HG02678 (cell line): ENCODE data around the gene ARHGAP21.
"Not testable (repeated sequence)": the region's sequence is repeated elsewhere in the genome, so short reads cannot be mapped to it uniquely, and the experiment has no call there.

ENCODE experiments used
- ATAC-seq: cut with Tn5 transposase; IDR thresholded peaks from one replicate; pipeline ENCODE4 v1.9.1; 2021; ENCODE audit warnings: mild to moderate bottlenecking, moderate library complexity; ENCODE audit not compliant: unreplicated experiment

The ARHGAP21 gene

DNA sequence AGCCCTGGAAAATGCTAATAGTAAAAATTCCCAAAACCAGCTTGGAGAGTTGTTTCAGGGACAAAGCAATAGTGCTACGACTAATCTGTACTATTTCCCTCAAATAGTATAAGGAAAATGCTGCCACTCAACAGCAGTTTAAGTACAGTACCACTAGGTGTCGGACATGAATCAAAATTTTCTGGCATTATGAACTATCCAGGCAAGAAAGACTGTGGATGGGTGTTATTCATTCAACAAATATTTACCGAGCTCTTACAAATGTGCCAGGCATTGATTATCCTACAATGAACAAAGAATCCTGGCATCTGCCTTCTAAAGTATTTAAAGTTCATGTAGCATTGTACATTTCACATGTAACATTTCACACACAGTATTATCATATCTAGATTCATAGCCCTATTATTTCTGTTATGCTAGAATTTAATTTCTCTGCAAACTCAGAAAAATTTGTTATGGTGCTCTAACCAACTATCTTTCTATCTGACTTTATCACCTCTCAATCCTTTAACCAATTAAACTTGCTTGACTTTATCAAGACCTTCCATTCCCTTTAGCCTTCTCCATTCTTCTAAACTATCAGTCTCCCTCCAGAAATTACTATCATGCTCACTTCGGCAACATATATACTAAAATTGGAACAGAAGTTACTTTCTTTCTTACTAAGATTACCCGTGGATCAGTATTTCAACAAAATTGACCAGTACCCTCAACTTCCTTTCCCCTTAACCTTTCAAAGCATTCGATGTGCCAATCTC, 80.6 kb downstream of the ARHGAP21 start:
- ATAC-seq: peak; percentile 81

DNA sequence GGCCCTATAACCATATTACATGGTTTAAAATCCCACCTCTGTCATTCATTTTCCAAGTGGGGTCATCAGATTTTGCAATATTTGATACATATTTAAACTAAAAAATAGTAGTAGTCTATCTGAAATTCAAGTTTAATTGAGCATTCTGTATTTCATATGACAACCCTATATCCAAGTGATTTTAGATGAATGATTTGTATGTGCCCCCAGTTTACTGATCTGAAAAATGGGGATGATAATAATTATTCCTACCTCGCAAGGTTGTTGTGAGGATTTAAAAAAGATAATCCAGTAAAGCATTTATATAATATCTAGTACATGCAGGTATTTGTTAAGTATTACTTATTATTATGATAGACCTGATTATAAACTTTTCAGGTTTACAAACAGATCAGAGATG, 84.6 kb downstream of the ARHGAP21 start:
- no peak for ATAC-seq

DNA sequence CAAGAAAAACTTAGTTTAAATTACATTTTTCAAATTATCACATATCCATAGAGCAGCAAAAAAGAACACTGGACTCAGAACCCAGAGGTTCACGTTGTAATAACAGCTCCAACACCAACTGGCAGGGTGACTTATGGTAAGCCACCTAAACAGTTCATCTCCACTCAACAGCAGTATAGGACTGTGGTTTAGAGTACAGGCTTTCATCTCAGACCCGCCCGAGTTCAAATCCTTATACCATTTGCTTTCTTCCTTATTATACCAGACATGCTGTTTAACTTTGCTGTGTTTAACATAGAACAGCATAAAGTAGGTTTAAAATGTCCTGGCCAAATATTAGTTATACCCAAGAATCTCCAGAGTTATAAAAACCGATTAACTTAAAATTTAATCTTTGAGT, 97.9 kb downstream of the ARHGAP21 start:
- ATAC-seq: no peak

DNA sequence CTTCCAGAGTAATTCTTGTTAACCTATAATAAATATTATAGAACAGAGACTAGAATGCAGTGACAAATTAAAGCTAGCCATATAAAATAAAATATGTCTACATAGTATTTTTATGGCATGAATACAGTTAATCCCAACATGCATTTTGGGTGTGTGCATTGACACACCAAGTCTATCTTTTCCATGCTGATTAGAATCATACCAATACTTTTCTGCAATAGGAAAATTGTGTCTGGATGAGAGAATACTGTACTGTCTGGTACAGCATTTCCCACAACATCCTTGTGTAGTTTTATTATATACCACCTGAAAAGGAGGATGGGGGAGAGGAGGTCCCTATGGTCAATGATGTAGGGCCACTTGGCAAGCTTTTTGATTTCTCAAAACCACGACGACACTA, 100.3 kb downstream of the ARHGAP21 start:
- no peak for ATAC-seq

DNA sequence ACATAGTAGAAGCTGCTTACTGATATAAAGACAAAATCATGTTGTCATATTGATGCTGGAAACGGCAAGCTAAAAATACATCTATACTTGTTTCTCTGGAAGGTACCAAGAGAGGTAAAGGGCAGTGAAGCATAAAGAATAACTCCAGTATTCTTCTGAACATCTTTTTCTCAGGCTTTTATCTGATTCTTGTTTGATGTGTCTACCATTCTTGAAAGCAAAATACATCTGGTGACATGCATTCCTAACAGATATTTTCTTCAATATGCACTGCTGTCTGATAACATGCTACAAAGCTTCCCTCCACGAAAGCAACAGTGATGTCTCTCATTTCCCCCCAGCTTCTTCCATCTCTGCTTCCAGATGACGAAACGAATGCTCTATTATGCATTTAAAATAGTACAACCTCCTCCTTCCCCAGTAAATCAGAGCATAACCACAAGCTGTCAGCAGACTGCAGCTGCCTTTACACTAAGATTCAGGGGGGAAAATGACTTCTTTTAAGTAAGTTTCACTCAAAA, 100.8 kb downstream of the ARHGAP21 start:
- no peak for ATAC-seq

DNA sequence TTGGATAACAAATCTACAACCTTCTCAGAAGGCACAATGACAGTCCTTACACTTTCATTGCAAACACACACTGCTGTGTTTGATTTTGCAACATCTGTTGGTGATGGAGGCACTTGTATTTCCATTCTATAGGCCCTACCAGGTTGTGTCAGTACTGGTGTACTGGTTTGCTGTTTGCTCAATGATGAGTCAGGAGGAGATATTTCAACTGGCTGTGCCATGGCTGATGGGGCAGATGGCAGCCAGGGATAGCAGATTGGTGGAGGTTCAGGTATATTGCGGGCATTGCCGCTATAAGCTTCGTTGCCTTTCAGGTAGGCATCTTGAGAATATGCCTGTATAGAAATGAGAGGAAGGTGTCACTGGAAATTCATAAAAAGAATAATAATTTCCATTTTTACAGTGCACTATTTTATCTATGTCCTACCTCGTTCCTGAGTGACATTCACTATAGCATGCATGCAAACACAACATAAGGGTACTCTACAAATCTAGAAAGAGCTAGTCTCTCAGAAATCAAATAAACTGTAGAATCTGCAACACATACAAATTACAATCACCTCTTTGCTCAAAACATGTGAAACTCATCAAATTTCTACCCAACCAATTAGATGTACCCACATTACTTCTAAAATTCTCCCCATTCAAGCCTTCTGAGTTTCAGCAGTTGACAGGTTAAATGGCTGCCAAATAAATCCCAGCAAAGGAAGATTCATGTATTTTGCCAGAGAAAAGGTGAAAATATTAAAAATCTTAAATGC, 102.5 kb downstream of the ARHGAP21 start:
- ATAC-seq: not testable (repeated sequence)

DNA sequence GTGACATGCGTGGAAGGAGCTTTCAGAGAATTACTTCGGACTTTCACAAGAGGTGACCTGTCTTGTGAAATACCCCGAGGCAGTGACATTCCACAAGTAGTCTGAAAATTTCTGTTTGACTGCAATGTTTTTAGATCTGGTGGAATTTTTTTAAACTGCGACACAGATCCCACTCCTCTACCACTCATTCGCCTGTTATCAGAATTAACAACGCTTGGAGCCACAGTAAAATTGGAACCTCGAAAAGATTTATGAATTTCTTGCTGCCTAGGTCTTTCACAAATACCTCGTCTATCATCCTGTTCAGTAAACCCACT, 103.7 kb downstream of the ARHGAP21 start:
- ATAC-seq: not testable (repeated sequence)

DNA sequence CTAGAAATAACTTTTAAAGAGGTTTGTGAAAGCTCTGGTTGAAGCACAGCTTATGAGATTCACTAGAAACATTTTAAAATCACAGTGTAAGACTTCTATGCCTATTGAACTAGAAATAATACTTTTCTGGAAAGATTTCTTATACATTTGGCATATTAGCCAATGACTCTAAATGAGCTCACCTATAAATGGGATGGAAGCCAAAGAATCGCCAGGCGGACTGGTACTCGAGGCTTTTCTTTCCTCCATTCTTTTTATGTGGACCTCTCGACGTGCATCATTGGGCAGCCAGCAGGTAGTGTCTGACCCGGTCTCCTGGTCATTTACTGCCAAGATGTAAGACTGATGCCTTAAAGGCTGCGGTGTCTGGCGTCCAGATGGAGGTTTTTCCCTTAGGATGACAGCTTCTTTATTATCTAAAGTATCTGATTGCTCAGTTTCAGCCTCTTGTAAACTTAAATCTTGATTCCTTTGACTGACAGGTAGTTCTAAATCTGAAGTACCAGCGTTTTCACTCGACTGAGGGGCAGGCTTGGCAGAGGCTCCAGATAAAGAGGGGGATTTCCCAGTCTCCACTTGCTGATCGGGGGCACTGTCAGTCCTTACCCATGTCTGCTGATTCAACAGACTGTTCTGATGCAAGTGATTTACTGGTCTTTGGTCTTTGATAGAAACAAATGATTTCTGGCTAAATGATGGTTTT, 104.2 kb downstream of the ARHGAP21 start:
- ATAC-seq: not testable (repeated sequence)

DNA sequence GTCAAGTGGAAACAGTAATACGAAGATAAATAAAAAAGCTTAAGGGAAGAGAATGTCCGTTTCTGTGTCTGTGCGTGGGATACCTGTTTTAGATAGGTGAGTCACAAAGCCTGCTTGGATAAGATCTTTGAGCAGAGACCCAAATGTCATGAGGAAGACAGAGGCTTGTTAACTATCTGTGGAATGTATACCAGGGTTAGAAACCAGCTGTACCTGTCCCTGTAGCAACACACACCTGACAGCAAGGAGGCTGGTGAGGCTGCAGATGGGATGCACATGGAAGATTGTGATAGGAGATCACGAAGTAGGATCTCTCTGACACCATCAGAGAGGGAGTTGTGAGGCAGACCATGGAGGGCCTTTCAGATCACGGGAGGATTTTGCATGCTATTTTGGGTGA, 105.3 kb downstream of the ARHGAP21 start:
- no peak for ATAC-seq

DNA sequence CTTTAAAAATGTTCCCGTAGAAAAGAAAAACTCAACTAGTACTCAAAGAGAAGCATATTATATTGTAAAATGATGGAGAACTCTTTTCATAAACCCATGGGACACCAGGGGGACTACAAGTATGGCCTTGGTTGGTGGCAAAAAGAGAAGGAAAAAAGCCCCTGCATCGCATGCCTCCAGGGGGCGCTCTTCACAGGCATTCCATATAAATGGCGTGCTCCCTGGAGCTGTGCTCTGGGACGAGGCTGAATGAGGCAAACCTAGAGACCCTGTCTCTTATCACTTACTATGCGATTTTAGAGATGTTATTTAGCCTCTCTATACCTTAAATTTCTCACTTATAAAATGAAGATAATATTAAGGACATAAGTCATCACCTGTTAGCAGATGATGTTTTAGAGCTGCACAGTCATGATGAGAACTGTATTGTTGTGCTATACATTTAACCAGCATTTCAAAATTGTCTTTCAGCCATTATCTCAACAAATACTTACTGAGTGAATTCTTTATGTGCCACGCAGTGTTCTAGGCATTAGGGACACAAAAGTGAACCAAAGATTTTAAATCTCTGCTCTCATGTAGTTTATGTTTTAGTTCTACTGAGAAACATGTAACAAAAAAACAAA, 105.8 kb downstream of the ARHGAP21 start:
- peak; percentile 63 for ATAC-seq

DNA sequence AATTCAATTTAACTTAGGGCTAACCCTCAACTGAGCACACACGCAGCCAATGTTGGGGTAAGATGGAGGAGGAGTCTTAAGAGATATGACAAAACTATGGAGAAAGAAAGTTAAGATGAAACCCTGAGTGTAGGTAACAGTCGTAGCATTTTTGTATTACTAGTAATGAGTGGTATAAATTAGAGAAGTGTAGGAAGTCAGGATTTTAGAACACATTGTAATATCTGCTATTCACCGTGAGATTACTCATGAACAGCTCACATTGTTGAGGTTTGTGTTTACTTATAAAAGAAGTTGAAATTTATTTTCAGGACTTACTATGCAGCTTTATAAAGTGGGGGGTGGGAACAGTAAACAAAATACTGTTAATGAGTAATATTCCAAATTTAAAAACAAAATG, 107.2 kb downstream of the ARHGAP21 start:
- ATAC-seq: no peak

DNA sequence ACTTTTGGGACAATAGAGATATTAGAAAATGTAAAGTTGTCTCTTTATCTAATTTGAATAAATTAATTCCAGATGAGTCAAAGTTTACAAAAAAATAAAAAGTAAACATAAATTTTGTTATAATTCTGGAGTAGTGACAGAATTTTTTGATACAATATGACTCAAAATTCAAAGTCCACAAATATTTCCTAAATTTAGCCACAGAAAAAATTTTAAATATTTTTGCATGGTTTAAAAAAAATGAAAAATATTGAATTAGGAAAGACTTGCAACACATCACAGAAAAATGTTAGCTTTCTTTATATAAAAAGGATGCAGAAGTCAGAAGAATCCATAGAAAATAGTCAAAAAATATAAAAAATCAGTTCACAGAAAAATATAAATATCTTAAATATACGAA, 117.7 kb downstream of the ARHGAP21 start:
- no peak for ATAC-seq

DNA sequence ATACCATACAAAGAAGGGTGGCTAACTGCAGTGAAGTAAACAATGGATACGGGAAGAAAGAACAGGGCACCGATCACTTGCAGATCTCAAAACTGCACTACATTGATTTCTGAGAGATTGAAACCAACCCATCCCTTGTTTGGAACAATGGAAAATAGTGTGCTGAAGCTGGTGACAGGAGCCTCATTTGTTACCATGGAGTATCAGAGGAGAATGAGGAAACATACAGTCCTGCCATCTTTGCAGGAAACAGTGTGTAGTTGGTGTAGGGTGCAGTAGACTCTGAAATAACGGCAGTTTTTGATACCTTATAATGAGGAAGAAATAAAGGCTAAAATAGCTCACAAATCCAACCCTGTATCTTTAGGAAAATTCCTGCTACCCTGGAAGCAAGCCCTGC, 118.5 kb downstream of the ARHGAP21 start:
- no peak for ATAC-seq

DNA sequence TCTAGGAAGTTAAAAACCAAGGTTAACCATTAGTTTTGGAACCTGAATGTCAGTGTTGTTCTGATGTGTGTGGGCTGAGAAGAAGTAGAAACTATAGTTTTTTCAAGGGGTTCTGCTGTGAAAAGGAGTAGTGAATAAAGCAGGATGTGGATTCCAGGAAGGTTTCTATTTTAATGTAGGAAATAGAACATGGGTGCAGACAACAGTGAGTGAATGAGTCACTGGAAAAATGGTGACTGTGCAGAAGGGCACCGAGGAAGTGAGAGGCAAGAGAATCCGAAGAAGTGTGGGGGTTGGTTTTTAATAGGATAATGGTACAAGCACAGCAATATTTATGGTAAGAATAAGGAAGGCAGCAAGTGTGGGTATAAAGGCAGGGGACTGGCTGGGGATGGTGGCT, 120.4 kb downstream of the ARHGAP21 start:
- no peak for ATAC-seq

DNA sequence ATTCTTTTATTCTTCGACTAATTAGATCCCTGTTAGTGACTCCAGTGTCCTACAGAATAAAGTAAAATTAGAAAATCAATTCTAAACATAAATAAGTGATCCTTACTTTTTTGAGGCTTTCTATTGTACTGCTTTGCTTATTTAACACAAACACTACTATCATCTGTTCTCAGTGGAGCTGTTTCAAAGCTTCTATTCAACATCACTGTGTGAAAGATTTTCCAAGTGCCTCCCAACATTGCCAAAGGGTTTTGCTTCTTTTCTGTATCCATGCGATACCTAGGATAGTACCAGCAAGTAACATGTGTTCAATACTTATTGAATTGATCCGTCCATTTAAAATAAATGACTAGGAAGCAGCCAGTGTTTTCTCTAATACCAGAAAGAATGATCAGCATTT, 125.7 kb downstream of the ARHGAP21 start:
- ATAC-seq: no peak

DNA sequence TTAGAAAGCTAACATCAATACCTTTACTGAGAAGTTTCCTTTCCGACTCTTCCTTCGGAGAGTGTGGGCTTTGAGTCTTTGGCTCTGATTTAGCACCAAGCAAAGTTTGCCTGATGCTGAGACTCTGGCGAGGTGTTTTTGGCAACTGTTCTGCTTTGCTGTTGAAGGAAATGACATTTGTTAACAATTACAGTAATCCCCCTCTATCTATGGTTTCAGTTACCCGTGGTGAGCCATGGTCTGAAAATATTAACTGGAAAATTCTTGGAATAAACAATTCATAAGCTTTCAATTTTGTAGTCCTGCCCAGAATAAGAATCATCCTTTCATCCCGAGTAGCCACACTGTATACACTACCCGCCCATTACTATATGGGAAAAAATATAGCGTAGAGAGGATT, 126.3 kb downstream of the ARHGAP21 start:
- ATAC-seq: no peak

DNA sequence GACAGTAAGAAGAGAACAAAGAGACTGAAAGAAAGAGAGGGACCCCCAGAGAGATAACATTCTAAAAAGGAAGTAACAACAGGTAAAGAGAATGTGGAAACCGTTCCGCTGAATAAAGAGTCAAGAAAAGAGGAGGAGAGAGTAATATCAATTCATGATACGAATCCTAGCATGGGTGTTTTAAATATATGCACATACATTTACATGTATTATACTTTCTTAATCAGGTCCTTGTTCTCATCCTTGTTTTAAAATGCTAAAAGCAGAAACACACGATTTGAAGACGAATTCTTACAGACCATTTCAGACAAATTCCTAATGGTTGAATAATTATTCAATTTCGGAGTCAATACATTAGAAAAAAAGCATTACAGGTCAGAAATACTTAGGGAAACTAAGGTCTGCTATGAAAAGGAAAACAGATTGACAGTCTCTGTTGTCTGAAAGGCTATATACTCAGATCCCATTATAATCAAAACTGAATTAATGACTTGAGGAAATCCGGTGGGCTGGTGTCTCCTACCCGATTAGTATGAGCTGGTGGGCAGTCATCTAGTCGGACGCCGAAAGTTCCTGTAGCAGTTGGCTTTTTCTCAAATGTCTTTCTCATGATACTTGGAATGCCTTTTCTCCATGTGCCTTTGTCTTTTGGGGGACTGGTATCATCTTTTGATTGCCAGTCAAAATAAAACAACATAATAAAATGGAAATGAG, 127.3 kb downstream of the ARHGAP21 start:
- no peak for ATAC-seq

DNA sequence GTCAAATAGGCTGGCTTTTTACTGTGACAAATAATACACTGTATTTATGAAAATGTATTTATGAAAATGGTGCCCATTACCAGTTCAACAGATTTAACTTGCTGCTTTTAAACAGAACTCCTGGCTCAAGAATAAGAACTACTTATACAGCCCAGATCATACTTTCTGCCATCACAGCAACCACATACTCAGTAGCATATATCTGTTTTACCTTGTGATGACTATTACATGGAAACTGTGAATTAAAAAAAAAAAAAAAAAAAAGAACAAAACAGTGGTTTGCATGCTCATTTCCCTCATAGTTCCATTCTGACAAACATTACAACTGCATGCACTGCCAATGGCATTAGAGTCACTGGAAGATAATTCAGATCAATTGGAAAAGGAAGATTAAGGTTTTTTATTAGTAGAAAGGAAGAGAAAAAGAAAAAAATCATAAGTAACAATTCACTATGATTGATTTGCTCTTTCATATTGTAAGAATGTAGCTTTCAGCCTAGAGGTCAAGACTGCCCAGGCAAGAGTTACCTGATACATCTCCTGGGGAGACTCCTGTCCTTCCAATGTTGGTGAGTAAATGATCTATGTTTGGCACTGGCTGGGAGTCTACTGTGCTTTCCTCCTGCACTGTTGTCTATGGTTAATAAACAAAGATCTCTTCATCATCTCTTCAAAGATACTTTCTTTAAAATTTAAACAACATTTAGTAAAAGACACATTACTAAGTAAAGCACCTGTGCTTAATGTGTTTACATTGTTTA, 132.8 kb downstream of the ARHGAP21 start:
- no peak for ATAC-seq

DNA sequence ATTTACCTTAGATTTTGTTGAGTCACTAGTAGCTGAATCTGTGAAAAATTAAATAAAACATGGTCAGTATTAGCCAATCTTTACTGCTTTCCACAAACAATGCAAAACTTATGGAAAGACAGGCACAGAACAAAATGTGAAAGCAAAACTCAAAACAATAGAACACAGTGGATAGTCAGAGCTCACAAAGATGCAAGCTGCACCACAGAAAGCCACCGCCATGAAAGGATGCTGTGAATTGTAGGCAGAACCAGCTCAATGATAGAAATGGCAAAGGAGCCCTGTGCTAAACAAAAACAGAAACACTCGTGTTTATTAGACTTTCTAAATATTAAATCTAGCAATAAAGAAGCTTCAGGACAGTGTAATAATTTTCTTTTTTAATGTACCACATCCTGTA, 134.4 kb downstream of the ARHGAP21 start:
- no peak for ATAC-seq

DNA sequence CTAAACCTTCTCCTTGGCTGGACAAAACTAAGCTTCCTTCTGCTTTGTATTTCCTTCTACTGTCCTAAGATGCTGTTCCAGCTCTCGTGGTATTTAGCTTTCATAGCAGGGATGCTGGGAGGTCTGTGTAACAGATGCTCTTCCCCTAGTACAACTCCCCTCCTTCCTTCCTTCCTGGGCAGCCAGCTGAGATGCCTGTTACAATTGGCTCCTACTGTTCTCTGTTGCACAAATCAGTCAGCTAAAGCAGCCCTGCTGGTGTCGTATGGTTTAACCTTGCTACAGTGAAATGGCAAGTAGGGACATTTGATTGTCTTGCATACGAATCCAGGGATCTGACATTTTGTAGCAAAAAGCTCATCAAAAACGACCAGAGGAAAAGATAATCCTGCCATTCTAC, 143.8 kb downstream of the ARHGAP21 start:
- ATAC-seq: no peak
